Fibroblast of the aortic adventitia (primary cell): Measurements from ENCODE around the gene RGS7. TPM values are rescaled to one million over a fixed set of nuclear protein-coding genes. Genes with fewer than 3 reads are reported as not detected.
A peak's percentile ranks its signal among the peaks of the same experiment; 100 is the strongest.

Source experiments
- DNase-seq: peaks from one replicate; pipeline ENCODE4 v3.0.0-alpha.2; 2010; ENCODE audit warnings: low read depth
- H3K4me3 ChIP-seq: 2 replicates; pipeline ENCODE4 v1.5.1; 2011; ENCODE audit warnings: low read depth, mild to moderate bottlenecking, control low read depth, low read length, moderate library complexity
- total RNA-seq: library from RNA; depleted of rRNA; stranded (reverse); fragments of >200 nt; gene quantifications from 2 replicates; pipeline ENCODE4 v1.2.3, GENCODE V29; 2012; ENCODE audit warnings: low replicate concordance
- TF ChIP-seq, protein P1 (sequence below): IDR thresholded peaks from 2 replicates; pipeline ENCODE4 v1.5.1; 2011; ENCODE audit warnings: mild to moderate bottlenecking, low read length, control low read depth, inconsistent platforms; ENCODE audit not compliant: insufficient read depth

Gene RGS7
- total RNA-seq, 1 donor, result 0.63 TPM

DNA sequence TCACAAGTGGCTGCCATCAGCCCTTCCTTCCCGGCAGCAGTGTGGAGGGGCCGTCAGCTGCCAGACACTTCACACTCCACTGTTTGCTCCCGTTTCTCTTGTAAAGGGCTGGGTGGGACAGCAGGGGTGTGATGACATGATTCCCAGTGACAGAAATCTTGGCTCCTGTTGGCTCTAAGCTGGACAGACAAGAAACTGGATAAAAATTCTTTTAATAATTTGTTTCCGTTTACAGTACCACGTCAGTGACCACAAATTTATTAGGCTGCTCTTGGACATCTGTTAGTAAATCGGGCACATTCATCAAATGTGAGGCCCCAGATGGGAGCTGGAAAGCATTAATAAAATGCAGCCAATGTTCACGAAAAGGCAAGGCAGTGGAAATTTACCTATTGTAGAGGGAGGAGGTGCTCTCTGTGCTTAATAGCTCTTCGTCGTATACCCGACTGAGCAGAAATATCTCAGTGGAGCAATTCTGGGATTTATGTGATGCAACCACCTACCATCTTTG lies 391.4 kb downstream of the RGS7 start:
- TF ChIP-seq, protein P1, sequence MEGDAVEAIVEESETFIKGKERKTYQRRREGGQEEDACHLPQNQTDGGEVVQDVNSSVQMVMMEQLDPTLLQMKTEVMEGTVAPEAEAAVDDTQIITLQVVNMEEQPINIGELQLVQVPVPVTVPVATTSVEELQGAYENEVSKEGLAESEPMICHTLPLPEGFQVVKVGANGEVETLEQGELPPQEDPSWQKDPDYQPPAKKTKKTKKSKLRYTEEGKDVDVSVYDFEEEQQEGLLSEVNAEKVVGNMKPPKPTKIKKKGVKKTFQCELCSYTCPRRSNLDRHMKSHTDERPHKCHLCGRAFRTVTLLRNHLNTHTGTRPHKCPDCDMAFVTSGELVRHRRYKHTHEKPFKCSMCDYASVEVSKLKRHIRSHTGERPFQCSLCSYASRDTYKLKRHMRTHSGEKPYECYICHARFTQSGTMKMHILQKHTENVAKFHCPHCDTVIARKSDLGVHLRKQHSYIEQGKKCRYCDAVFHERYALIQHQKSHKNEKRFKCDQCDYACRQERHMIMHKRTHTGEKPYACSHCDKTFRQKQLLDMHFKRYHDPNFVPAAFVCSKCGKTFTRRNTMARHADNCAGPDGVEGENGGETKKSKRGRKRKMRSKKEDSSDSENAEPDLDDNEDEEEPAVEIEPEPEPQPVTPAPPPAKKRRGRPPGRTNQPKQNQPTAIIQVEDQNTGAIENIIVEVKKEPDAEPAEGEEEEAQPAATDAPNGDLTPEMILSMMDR, result no peak
- no peak for DNase-seq
- H3K4me3 ChIP-seq, result no peak overlapping the region

DNA sequence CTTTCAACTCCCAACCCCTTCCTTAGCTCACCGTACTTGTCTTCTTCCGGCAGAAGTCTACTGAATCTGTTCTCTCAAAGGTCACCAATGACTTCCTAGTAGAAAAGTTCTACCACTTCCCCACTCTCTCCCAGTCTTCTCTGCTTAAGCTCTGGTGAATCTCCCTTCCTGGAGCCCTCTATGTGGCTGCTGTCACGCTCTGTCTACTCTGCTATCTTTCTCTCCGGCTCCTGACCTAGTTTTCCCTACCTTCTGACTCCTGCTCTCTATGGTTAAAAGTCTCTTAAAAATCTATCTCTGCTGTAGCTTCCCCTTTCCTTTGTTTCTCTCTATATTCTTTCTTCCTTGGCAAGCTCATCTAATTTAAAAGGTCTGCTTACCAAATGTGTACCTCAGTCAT lies 394.9 kb downstream of the RGS7 start:
- TF ChIP-seq, protein P1, result no peak
- no peak for DNase-seq
- no peak overlapping the region for H3K4me3 ChIP-seq

DNA sequence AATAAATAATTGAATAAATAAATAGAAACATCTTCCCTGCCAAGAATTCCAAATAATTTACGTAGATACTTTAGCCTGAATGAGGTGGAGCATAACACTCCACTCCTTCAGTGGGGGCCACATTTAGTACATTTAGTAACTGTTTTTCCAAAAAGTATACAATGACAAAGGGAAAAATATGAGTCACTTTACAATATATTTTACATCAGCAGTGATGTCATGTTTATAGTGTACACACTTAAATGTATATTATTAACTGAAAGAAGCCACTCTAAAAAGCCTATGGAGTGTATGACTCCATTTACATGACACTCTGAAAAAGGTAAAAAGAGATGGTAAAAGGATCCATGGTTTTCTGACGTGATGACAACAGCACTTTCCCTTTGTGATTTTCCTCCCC lies 400.6 kb downstream of the RGS7 start:
- H3K4me3 ChIP-seq, result no peak overlapping the region

DNA sequence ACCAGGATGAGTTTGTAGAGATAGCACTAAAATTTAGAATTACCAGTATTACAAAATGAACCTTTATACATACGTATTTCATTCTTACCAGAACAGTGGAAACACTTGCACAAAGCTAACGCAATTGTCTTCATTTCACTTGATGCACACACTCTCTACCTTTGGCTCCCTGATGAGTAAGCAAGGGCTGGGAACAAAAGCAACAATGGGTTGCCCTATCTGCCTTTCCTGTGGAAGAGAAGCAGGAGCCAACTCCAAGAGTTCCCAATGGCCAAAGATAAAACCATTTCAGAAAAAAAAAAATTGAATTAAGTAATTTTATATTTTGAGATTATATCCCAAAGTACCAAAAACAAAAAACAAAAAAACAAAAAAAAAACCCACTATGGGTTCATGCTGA lies 401.0 kb downstream of the RGS7 start:
- H3K4me3 ChIP-seq, result no peak overlapping the region
- TF ChIP-seq, protein P1, result no peak
- no peak for DNase-seq

More for the DNA sequence above, 400.6 kb downstream of the RGS7 start:
- DNase-seq, result no peak
- TF ChIP-seq, protein P1, result no peak

DNA sequence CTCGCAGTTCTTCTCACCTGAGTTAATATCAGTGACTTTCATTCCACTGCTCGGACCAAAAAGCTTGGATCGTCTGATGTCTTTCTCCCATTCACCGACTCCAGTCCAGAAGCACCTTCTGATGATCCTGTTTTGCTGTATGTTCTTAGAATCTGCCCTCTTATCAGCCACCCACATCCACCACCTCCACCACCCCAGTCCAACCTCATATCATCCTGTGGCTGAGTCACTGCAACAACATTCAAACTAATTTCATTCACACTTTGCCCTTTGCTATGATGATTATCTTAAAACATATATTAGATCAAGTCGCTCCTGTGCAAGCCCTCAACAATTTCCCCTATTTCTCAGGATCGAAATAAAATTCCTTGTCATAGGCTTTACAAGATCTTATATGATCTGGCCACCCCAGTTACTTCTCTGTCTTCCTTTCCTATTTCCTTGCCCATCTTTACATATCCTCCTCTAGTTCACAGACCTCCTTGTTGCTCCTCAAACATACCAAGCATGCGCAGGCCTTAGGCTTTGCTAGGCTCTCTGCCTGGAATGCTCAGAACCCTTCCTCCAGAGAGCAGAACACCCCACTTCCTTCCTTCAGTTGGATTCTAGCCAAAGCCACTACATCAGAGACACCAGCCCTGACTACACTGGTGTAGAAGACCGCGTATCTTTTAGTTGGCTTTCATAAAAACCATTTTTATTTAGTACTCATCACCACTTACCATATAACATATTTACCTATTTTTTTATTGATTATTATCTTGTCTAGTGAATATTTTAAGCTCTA lies 409.4 kb downstream of the RGS7 start:
- H3K4me3 ChIP-seq, result no peak overlapping the region

DNA sequence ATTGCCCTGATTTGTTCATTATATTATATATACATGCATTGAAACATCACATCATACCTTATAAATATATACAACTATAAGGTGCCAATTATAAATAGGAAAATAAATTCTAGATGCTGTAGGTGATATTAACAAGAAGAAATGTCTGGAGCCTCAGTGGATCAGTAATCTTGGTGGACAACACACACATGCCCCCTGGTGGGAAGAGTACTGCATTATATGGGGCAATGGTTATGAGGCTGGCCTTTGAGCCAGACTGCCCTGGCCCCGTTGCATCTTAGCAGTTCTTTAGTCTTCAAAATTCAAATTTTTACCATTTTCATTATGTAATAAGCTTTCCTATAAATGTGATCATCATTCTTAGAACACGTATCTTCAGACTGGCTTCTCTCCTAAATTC lies 410.1 kb downstream of the RGS7 start:
- TF ChIP-seq, protein P1, result peak; percentile 67

More for the DNA sequence above, 409.4 kb downstream of the RGS7 start:
- TF ChIP-seq, protein P1, result no peak
- DNase-seq, result no peak

More for the DNA sequence above, 410.1 kb downstream of the RGS7 start:
- no peak overlapping the region for H3K4me3 ChIP-seq
- DNase-seq, result peak; percentile 67
